Glutamatergic neuron (in vitro differentiated cells): Measurements from ENCODE around the gene TRIM28. TPM values are rescaled to one million over a fixed set of nuclear protein-coding genes. Genes with fewer than 3 reads are reported as not detected.

Source experiments
- DNase-seq: peaks from one replicate; pipeline ENCODE4 v3.0.0; 2022
- H3K27ac Mint-ChIP-seq: one replicate; pipeline ENCODE4 v1.8.0; 2020; ENCODE audit warnings: mild to moderate bottlenecking, mixed read lengths, inconsistent platforms; ENCODE audit not compliant: unreplicated experiment
- H3K27me3 Mint-ChIP-seq: one replicate; pipeline ENCODE4 v1.8.0; 2020; ENCODE audit warnings: mild to moderate bottlenecking, moderate library complexity, mixed read lengths, inconsistent platforms; ENCODE audit not compliant: unreplicated experiment
- H3K36me3 Mint-ChIP-seq: one replicate; pipeline ENCODE4 v1.8.0; 2020; ENCODE audit warnings: mild to moderate bottlenecking, mixed read lengths, inconsistent platforms; ENCODE audit not compliant: unreplicated experiment
- H3K4me1 Mint-ChIP-seq: one replicate; pipeline ENCODE4 v1.8.0; 2020; ENCODE audit warnings: mild to moderate bottlenecking, low read depth, mixed read lengths, inconsistent platforms; ENCODE audit not compliant: unreplicated experiment
- H3K4me3 Mint-ChIP-seq: one replicate; pipeline ENCODE4 v1.8.0; 2020; ENCODE audit warnings: mild to moderate bottlenecking, mixed read lengths, inconsistent platforms; ENCODE audit not compliant: unreplicated experiment
- H3K9me3 Mint-ChIP-seq: one replicate; pipeline ENCODE4 v1.8.0; 2020; ENCODE audit warnings: mild to moderate bottlenecking, moderate library complexity, mixed read lengths, inconsistent platforms; ENCODE audit not compliant: unreplicated experiment
- total RNA-seq: library from RNA; stranded (reverse); fragmentation: NEBNext Ultra II Directional; extraction: Animal tissue kit (Norgen Biotek cat#: 25700); gene quantifications from one replicate; pipeline ENCODE4 v1.2.1, GENCODE V29; 2021; ENCODE audit not compliant: unreplicated experiment
- TF ChIP-seq, protein P1 (sequence below): fragments of 200-600 bp; sonication (generic); IDR thresholded peaks from one replicate; pipeline ENCODE4 v1.5.0; 2021; ENCODE audit not compliant: partially characterized antibody, unreplicated experiment

Gene TRIM28
- total RNA-seq, 1 donor from 2014 or later: 361 TPM

GRCh38 chr19:58519355-58520256 is 24.3 kb upstream of the TRIM28 start, which contains the start of gene ZBTB45:
TSS of gene ZBTB45 (minus strand) at chr19:58519810. CDS start at chr19:58517673, 2,137 bp downstream.
- peaks cover 30% of the 10 kb centered on the region for H3K27me3 Mint-ChIP-seq

DNA sequence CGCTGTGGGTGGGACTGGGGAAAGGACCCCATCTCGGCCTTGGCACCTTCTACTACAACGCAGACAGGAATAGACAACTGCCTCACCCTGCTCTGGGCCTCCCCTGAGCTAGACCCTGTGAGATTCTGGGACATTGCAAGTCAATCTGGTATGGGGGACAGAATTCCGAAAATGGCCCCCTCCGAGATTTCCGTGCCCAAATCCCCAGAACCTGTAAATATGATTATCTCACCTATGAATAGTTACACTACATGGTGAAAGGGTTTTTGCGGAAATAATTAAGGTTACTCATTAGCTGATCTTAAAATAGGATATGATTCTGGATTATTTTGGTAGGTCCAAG is 23.6 kb upstream of the TRIM28 start:
- no peaks in the 10 kb centered on the region for H3K36me3 Mint-ChIP-seq
- H3K4me3 Mint-ChIP-seq: peak overlapping the region; percentile 100
- no peak for DNase-seq
- peak overlapping the region; percentile 100 for H3K27ac Mint-ChIP-seq
- TF ChIP-seq, protein P1, sequence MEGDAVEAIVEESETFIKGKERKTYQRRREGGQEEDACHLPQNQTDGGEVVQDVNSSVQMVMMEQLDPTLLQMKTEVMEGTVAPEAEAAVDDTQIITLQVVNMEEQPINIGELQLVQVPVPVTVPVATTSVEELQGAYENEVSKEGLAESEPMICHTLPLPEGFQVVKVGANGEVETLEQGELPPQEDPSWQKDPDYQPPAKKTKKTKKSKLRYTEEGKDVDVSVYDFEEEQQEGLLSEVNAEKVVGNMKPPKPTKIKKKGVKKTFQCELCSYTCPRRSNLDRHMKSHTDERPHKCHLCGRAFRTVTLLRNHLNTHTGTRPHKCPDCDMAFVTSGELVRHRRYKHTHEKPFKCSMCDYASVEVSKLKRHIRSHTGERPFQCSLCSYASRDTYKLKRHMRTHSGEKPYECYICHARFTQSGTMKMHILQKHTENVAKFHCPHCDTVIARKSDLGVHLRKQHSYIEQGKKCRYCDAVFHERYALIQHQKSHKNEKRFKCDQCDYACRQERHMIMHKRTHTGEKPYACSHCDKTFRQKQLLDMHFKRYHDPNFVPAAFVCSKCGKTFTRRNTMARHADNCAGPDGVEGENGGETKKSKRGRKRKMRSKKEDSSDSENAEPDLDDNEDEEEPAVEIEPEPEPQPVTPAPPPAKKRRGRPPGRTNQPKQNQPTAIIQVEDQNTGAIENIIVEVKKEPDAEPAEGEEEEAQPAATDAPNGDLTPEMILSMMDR: no peak
- H3K4me1 Mint-ChIP-seq: peaks cover 19% of the 10 kb centered on the region
- H3K9me3 Mint-ChIP-seq: peaks cover 15% of the 10 kb centered on the region
- H3K27me3 Mint-ChIP-seq: peaks cover 29% of the 10 kb centered on the region

More at GRCh38 chr19:58519355-58520256, 24.3 kb upstream of the TRIM28 start, which contains the start of gene ZBTB45:
- H3K4me3 Mint-ChIP-seq: peak within 1 kb of the TSS; percentile 100
- peak within 1 kb of the TSS; percentile 100 for H3K27ac Mint-ChIP-seq
- TF ChIP-seq, protein P1: peak; percentile 80
- DNase-seq: peak; percentile 95
- peaks cover 15% of the 10 kb centered on the region for H3K9me3 Mint-ChIP-seq
- H3K36me3 Mint-ChIP-seq: no peaks in the 10 kb centered on the region
- H3K4me1 Mint-ChIP-seq: peaks cover 19% of the 10 kb centered on the region

GRCh38 chr19:58521651-58522050 is 22.2 kb upstream of the TRIM28 start:
- DNase-seq: no peak
- peaks cover 12% of the 10 kb centered on the region for H3K9me3 Mint-ChIP-seq
- peak overlapping the region; percentile 46 for H3K27ac Mint-ChIP-seq
- peaks cover 10% of the 10 kb centered on the region for H3K4me1 Mint-ChIP-seq
- peaks cover 23% of the 10 kb centered on the region for H3K27me3 Mint-ChIP-seq
- H3K36me3 Mint-ChIP-seq: no peaks in the 10 kb centered on the region
- TF ChIP-seq, protein P1: no peak
- peak overlapping the region; percentile 46 for H3K4me3 Mint-ChIP-seq

DNA sequence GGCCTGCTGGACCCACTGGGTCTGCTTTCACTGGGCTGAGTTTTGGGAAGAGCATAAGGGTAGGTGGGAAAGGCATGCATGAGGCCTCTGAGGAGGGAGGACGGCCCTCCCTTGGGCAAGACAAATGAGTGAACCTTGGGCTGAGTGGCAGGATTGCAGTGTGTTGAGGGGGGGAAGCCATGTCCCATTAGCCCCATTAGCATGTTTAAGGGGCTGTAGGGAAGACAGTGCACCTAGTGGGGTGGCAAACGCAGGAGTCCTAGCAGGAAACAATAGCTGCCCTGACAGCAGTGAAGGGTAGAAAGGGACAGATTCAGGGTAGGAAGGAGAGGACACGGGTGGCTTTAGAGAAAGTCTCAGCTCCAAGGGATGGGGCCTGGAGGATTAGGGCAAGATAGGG is 21.2 kb upstream of the TRIM28 start:
- TF ChIP-seq, protein P1: no peak
- H3K4me3 Mint-ChIP-seq: peak overlapping the region; percentile 42
- H3K4me1 Mint-ChIP-seq: peaks cover 10% of the 10 kb centered on the region
- no peak for DNase-seq
- peaks cover 12% of the 10 kb centered on the region for H3K9me3 Mint-ChIP-seq
- no peaks in the 10 kb centered on the region for H3K36me3 Mint-ChIP-seq
- H3K27me3 Mint-ChIP-seq: peaks cover 22% of the 10 kb centered on the region
- peak overlapping the region; percentile 12 for H3K27ac Mint-ChIP-seq

DNA sequence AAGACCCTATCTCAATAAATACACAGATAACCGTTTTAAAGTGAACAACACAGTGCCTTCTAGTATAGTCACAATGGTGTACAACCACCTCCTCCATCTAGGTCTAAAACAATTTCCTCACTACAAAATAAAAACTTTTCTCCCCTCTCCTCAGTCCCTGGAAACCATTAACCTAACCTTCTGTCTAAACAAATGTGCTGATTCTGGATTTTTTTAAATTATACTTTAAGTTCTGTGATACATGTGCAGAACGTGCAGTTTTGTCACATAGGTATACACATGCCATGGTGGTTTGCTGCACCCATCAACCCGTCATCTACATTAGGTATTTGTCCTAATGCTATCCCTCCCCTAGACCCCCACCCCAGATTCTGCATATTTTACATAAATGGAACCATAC is 14.5 kb upstream of the TRIM28 start:
- TF ChIP-seq, protein P1: no peak
- Mint-ChIP-seq H3K36me3 (no peaks in the 10 kb centered on the region), H3K27ac (no peak overlapping the region), H3K27me3 (peaks cover 3% of the 10 kb centered on the region), H3K4me3 (no peak overlapping the region), H3K4me1 (peaks cover 8% of the 10 kb centered on the region), H3K9me3 (peaks cover 1% of the 10 kb centered on the region)
- DNase-seq: no peak
